Measurements from ENCODE around the gene TMEM181.
"Not testable (repeated sequence)": the region's sequence is repeated elsewhere in the genome, so short reads cannot be mapped to it uniquely, and the experiment has no call there.

Gene TMEM181

GRCh38 chr6:158536891-158537798 lies 22.7 kb upstream of the TMEM181 start:
- DNase-seq = peak; percentile 53 to 82

- no peak for DNase-seq
Observed at GRCh38 chr6:158538741-158539140, 21.1 kb upstream of the TMEM181 start.

- peak; percentile 68 to 81 for DNase-seq
Observed at GRCh38 chr6:158539413-158539812, 20.5 kb upstream of the TMEM181 start.

GRCh38 chr6:158539881-158540280 lies 20.0 kb upstream of the TMEM181 start:
- no peak for DNase-seq

- no peak for DNase-seq
Observed at GRCh38 chr6:158543606-158544185, 16.2 kb upstream of the TMEM181 start.

GRCh38 chr6:158544428-158544827 lies 15.5 kb upstream of the TMEM181 start:
- no peak for DNase-seq

GRCh38 chr6:158545043-158545966 lies 14.6 kb upstream of the TMEM181 start:
- no peak for DNase-seq

- DNase-seq = no peak
Observed at GRCh38 chr6:158548418-158549161, 11.3 kb upstream of the TMEM181 start.

- no peak for DNase-seq
Observed at GRCh38 chr6:158552055-158552795, 7.7 kb upstream of the TMEM181 start.

GRCh38 chr6:158552796-158553138 lies 7.1 kb upstream of the TMEM181 start:
- no peak for DNase-seq

- no peak for DNase-seq
Observed at GRCh38 chr6:158554611-158555361, 5.1 kb upstream of the TMEM181 start.

- no peak for DNase-seq
Observed at GRCh38 chr6:158556113-158556512, 3.8 kb upstream of the TMEM181 start.

GRCh38 chr6:158557110-158557509 lies 2.8 kb upstream of the TMEM181 start:
- DNase-seq = not testable (repeated sequence)

- DNase-seq = no peak
Observed at GRCh38 chr6:158557927-158558326, 2.0 kb upstream of the TMEM181 start.

GRCh38 chr6:158558415-158559306 lies 1.2 kb upstream of the TMEM181 start:
- no peak for DNase-seq

GRCh38 chr6:158559338-158559894 lies 475 bp upstream of the TMEM181 start:
- no peak for DNase-seq

GRCh38 chr6:158560836-158561320 lies 987 bp downstream of the TMEM181 start:
- DNase-seq = peak; percentile 11 to 57

- no peak for DNase-seq
Observed at GRCh38 chr6:158561321-158561884, 1.5 kb downstream of the TMEM181 start.

GRCh38 chr6:158561938-158562337 lies 2.0 kb downstream of the TMEM181 start:
- no peak for DNase-seq

Data from NCI-H526 (cell line).